Glutamatergic neuron (in vitro differentiated cells): ENCODE data around the gene GLDN. TPM values are rescaled to one million over a fixed set of nuclear protein-coding genes. Genes with fewer than 3 reads are reported as not detected.

Source experiments
- DNase-seq: peaks from one replicate; pipeline ENCODE4 v3.0.0; 2022
- H3K27ac Mint-ChIP-seq: one replicate; pipeline ENCODE4 v1.8.0; 2020; ENCODE audit warnings: mild to moderate bottlenecking, mixed read lengths, inconsistent platforms; ENCODE audit not compliant: unreplicated experiment
- H3K27me3 Mint-ChIP-seq: one replicate; pipeline ENCODE4 v1.8.0; 2020; ENCODE audit warnings: mild to moderate bottlenecking, moderate library complexity, mixed read lengths, inconsistent platforms; ENCODE audit not compliant: unreplicated experiment
- H3K36me3 Mint-ChIP-seq: one replicate; pipeline ENCODE4 v1.8.0; 2020; ENCODE audit warnings: mild to moderate bottlenecking, mixed read lengths, inconsistent platforms; ENCODE audit not compliant: unreplicated experiment
- H3K4me1 Mint-ChIP-seq: one replicate; pipeline ENCODE4 v1.8.0; 2020; ENCODE audit warnings: mild to moderate bottlenecking, low read depth, mixed read lengths, inconsistent platforms; ENCODE audit not compliant: unreplicated experiment
- H3K4me3 Mint-ChIP-seq: one replicate; pipeline ENCODE4 v1.8.0; 2020; ENCODE audit warnings: mild to moderate bottlenecking, mixed read lengths, inconsistent platforms; ENCODE audit not compliant: unreplicated experiment
- H3K9me3 Mint-ChIP-seq: one replicate; pipeline ENCODE4 v1.8.0; 2020; ENCODE audit warnings: mild to moderate bottlenecking, moderate library complexity, mixed read lengths, inconsistent platforms; ENCODE audit not compliant: unreplicated experiment
- total RNA-seq: library from RNA; stranded (reverse); fragmentation: NEBNext Ultra II Directional; extraction: Animal tissue kit (Norgen Biotek cat#: 25700); gene quantifications from one replicate; pipeline ENCODE4 v1.2.1, GENCODE V29; 2021; ENCODE audit not compliant: unreplicated experiment
- TF ChIP-seq, protein P1 (sequence below): fragments of 200-600 bp; sonication (generic); IDR thresholded peaks from one replicate; pipeline ENCODE4 v1.5.0; 2021; ENCODE audit not compliant: partially characterized antibody, unreplicated experiment

Gene GLDN
- total RNA-seq, 1 donor from 2014 or later = 0.56 TPM

DNA sequence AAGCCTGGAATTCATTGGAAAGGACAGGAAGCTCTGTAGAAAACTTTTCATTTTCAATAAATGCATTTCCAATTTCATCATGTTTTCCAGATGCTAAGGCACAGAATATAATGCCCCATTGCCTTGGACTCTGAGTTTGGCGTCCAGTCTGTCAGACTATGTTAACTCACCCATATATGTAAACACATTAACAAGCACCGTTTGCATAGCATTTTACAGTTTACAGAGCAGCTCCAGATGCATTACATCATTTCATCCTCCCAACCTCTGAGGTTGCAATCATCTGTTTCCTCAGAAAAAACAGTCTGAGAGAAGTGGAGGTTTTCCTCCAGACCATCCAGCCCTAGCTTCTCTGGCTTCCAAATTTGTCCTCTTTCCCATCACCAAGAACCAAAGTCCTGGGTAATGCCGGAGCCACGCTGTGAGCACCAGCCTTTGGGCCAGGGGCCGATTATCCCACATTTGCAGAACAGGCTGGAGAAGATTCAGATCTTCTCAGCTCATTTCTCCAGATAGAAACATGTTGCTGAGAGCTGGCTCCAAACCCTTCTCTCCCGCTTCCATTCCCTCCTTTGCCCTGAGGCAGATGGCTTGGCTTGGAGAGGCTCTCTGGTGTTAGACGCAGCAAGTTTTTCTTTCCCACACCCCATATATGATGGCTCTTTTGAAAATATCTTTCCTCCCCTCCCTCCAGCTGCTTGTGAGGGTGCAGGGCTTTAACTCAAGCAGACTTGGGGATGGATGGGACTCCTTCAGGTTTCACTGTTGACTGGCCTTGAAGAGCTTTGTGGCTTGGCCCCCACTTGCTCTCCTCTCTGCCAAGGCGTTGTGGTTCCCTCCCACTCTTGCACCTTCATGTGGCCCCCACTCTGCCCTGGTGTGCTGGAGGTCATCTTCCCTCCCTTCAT is 29.0 kb upstream of the GLDN start:
- Mint-ChIP-seq H3K9me3 (no peaks in the 10 kb centered on the region), H3K27ac (no peak overlapping the region), H3K36me3 (no peaks in the 10 kb centered on the region), H3K4me1 (peaks cover 13% of the 10 kb centered on the region), H3K27me3 (peaks cover 2% of the 10 kb centered on the region), H3K4me3 (no peak overlapping the region)
- DNase-seq = no peak
- TF ChIP-seq, protein P1, sequence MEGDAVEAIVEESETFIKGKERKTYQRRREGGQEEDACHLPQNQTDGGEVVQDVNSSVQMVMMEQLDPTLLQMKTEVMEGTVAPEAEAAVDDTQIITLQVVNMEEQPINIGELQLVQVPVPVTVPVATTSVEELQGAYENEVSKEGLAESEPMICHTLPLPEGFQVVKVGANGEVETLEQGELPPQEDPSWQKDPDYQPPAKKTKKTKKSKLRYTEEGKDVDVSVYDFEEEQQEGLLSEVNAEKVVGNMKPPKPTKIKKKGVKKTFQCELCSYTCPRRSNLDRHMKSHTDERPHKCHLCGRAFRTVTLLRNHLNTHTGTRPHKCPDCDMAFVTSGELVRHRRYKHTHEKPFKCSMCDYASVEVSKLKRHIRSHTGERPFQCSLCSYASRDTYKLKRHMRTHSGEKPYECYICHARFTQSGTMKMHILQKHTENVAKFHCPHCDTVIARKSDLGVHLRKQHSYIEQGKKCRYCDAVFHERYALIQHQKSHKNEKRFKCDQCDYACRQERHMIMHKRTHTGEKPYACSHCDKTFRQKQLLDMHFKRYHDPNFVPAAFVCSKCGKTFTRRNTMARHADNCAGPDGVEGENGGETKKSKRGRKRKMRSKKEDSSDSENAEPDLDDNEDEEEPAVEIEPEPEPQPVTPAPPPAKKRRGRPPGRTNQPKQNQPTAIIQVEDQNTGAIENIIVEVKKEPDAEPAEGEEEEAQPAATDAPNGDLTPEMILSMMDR = no peak

DNA sequence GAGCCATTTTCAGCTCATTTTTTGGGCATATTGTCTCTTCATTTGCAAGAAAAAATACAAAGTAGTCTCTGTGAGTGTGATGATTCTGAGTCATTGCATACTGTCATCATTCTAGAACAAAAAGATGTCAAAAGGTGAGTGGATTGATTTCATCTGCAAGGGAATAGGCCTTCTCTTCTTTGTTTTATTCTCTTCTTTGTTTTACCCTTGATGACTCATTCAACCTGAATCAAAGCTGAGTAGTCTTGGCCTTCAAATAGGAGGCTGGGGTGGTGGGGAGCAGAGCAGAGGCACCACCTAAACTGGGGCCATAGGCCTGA is 28.4 kb upstream of the GLDN start:
- no peak for DNase-seq
- Mint-ChIP-seq H3K27ac (no peak overlapping the region), H3K4me1 (peaks cover 13% of the 10 kb centered on the region), H3K27me3 (peaks cover 2% of the 10 kb centered on the region), H3K4me3 (no peak overlapping the region), H3K9me3 (no peaks in the 10 kb centered on the region), H3K36me3 (no peaks in the 10 kb centered on the region)
- TF ChIP-seq, protein P1 = no peak

DNA sequence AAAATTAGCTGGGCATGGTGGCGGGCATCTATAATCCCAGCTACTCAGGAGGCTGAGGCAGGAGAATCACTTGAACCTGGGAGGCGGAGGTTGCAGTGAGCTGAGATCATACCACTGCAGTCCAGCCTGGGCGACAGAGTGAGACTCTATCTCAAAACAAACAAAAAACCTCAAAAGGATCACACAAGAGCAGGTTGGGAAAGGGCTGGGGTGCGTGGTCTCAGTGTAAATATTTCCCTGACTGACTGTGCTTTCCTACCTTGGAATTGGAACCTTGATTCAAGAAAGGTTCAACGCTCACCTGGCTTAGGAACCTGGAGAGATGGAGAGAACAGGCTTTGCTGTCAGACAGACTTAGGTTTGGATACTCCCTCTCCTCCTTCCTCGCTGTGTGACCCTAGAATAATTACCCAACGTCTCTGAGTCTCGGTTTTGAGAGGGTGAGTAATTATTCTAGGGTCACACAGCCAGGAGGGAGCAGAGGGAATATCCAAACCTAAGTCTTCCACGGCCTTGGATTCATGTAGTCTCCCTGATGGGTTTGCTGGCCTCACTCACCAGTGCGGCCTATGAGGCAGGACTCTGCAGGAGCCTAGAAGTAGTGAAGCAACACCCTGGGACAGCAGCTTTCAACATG is 27.7 kb upstream of the GLDN start:
- Mint-ChIP-seq H3K9me3 (no peaks in the 10 kb centered on the region), H3K36me3 (no peaks in the 10 kb centered on the region), H3K4me3 (no peak overlapping the region), H3K27me3 (peaks cover 3% of the 10 kb centered on the region), H3K4me1 (peaks cover 13% of the 10 kb centered on the region), H3K27ac (no peak overlapping the region)
- TF ChIP-seq, protein P1 = no peak
- DNase-seq = no peak

DNA sequence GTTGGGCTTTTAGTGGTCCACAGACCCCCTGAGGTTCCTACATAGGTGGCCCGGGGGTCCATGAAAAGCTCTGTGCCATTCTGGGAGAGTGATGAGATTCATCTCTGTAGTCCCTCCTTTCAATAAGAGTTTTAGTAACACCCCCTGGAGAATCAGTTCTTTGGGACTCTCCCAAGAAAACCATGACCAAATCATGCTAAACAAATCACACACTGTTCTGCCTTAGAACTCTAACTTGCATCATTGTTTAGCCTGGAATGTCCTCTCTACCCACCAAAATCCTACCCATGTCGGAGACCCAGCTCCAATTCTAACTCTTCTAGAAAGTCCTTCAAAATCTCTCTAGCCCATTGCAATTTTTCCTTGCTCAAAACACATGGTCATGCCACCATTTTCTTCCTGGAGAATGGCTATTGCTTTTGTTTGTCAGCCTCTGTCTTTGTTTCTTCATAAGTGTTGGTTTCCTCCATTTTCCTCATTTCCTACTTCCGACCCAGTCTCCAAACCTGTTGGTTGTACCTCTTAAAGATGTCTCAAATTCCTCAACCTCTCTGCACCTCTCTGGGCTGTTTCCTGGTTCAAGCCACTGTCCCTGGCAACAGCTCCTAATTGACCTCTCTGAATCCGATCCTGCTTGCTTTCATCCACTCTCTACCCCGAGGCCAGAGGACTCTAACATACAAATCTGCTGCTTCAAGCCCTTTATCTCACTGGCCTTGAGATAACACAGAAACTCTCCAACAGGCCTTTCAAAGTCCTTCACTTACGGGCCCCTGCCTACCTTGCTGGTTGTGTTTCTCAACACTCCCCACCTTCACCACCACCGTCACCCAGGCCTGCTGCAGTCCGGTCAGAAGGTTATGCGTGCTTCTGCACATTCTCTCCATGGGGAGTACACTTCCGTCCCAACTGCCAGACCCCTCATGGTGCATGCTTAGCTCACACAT is 26.8 kb upstream of the GLDN start:
- no peak overlapping the region for H3K4me3 Mint-ChIP-seq
- TF ChIP-seq, protein P1 = no peak
- no peak for DNase-seq

More for the DNA sequence above, 26.8 kb upstream of the GLDN start:
- no peaks in the 10 kb centered on the region for H3K9me3 Mint-ChIP-seq
- peaks cover 13% of the 10 kb centered on the region for H3K4me1 Mint-ChIP-seq
- H3K36me3 Mint-ChIP-seq = no peaks in the 10 kb centered on the region
- peaks cover 3% of the 10 kb centered on the region for H3K27me3 Mint-ChIP-seq
- no peak overlapping the region for H3K27ac Mint-ChIP-seq
